ENCODE measurements around the gene PTX3. TPM values are rescaled to one million over a fixed set of nuclear protein-coding genes. Genes with fewer than 3 reads are reported as not detected.

The PTX3 gene
- total RNA-seq, 4 donors from 2014 or later, result 1.8 to 26.2 (median 3.7) TPM

- DNase-seq, result no peak
- H3K9me3 ChIP-seq, result no peaks in the 10 kb centered on the region
- H3K27me3 ChIP-seq, result no peaks in the 10 kb centered on the region
- H3K4me1 ChIP-seq, result no peaks in the 10 kb centered on the region
- TF ChIP-seq POLR2AphosphoS5 (IDR thresholded peaks at IDR 0.05), result no peak
- TF ChIP-seq CTCF (IDR thresholded peaks at IDR 0.05), result no peak
- no peak for TF ChIP-seq EP300 (IDR thresholded peaks at IDR 0.05; ENCODE audit: low read depth)
- TF ChIP-seq POLR2A (IDR thresholded peaks at IDR 0.05), result no peak
- intact Hi-C loops (cut with DNase I; ENCODE audit: low total_unique reads) (no loop called here), in situ Hi-C loops (cut with MboI; ENCODE audit: low pct_ligation_motif_present in 1 of 4, low pct_unique_long_range_greater_than_20kb in 1 of 4, low sequenced_read_pairs in 3 of 4) (no loop called here)
- H3K36me3 ChIP-seq, result no peaks in the 10 kb centered on the region
- no peak overlapping the region for H3K27ac ChIP-seq
- no peak overlapping the region for H3K4me3 ChIP-seq
- 83 to 86% methylated on average over 2 of the region's 2 CpGs for WGBS, 2 donors (ENCODE audit: low coverage in 1 of 2)
Measured at GRCh38 chr3:157405457-157405856, 31.2 kb upstream of the PTX3 start.

DNA sequence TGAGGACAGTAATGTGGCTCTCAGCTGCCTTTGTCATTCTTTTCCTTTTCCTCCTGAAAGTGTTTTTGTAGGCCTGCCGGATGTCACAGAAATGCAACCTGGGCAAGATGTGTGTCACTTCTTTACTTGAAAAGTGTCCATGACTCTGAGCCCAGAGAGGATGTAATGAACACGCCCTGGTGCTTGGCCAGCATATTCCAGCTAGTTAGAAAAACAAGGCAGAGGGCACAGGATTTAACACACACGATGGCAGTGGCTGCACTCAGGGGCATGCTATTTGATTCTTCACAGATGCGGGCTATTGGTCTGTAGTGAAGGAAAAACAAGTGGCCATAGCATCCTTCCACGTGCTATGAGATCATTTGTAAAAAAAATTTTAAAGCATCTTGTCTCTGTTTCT, 30.3 kb upstream of the PTX3 start:
- Histone ChIP-seq H3K36me3 (no peaks in the 10 kb centered on the region), H3K27ac (no peak overlapping the region), H3K27me3 (no peaks in the 10 kb centered on the region), H3K4me1 (no peaks in the 10 kb centered on the region), H3K4me3 (no peak overlapping the region), H3K9me3 (no peaks in the 10 kb centered on the region)
- in situ Hi-C loops (cut with MboI; ENCODE audit: low pct_ligation_motif_present in 1 of 4, low pct_unique_long_range_greater_than_20kb in 1 of 4, low sequenced_read_pairs in 3 of 4), result no loop called here
- DNase-seq, result no peak
- WGBS, 2 donors (ENCODE audit: low coverage in 1 of 2), result 75% methylated on average over 5 of the region's 5 CpGs; no CpG with 5 or more reads in 1 of the 2 donors
- intact Hi-C loops (cut with DNase I; ENCODE audit: low total_unique reads), result no loop called here
- TF ChIP-seq EP300 (IDR thresholded peaks at IDR 0.05; ENCODE audit: low read depth), result no peak
- no peak for TF ChIP-seq POLR2AphosphoS5 (IDR thresholded peaks at IDR 0.05)
- TF ChIP-seq POLR2A (IDR thresholded peaks at IDR 0.05), result no peak
- TF ChIP-seq CTCF (IDR thresholded peaks at IDR 0.05), result no peak

DNA sequence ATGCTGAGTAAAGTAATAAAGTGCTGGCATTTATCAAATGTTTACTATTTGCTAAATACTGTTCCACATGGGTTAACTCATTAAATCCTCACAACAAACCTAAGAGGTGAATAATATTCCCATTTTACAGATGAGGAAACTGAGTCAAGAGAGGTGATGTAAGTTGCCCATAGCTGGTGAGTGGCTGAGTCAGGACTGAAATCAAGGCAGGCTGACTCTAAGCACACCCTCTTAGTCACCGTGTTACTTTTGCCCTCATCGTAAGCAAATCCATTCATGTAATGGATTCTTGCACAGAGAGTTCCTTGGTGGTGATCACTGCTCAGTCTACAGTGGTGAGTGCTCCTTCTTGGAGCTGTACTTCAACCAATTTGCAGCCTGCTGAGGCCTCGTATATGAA, 28.9 kb upstream of the PTX3 start:
- Histone ChIP-seq H3K27ac (no peak overlapping the region), H3K4me3 (no peak overlapping the region), H3K27me3 (no peaks in the 10 kb centered on the region), H3K9me3 (no peaks in the 10 kb centered on the region), H3K36me3 (no peaks in the 10 kb centered on the region), H3K4me1 (no peaks in the 10 kb centered on the region)
- intact Hi-C loops (cut with DNase I; ENCODE audit: low total_unique reads) (no loop called here), in situ Hi-C loops (cut with MboI; ENCODE audit: low pct_ligation_motif_present in 1 of 4, low pct_unique_long_range_greater_than_20kb in 1 of 4, low sequenced_read_pairs in 3 of 4) (no loop called here)
- WGBS, 2 donors (ENCODE audit: low coverage in 1 of 2), result 82 to 84% methylated on average over 3 of the region's 3 CpGs
- no peak for DNase-seq
- TF ChIP-seq EP300 (IDR thresholded peaks at IDR 0.05; ENCODE audit: low read depth) (no peak), POLR2AphosphoS5 (IDR thresholded peaks at IDR 0.05) (no peak), CTCF (IDR thresholded peaks at IDR 0.05) (no peak), POLR2A (IDR thresholded peaks at IDR 0.05) (no peak)

DNA sequence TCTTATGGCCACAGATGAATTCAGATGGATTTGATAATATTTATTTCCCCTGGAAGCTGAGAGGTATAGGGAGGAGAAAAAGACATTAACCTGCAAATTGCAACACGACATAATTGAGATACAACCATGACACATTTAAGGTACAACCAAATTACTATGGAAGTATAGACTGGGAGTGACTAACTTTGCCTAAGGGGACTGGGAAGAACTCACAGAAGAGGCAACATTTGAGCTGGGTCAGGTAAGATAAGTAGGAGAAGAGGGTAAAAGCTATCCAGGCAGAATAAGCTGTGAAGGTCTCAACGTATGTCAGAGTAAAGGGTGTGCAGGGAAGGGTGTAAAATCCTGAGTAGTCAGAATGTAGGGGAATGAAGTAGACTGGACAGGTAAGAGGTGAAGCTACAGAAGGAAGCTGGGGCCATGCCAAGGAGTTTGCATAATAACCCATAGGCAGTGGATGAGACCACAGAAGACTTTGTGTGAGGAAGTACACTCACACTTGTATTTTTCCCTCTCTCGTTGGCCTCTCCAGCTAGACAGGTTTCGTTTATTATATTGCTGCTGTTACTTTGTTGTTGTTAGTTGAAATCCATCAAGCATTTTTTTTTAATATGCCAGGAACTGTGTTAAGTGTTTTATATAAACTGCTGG, 28.0 kb upstream of the PTX3 start:
- intact Hi-C loops (cut with DNase I; ENCODE audit: low total_unique reads), result no loop called here
- no peaks in the 10 kb centered on the region for H3K36me3 ChIP-seq
- H3K4me3 ChIP-seq, result no peak overlapping the region
- in situ Hi-C loops (cut with MboI; ENCODE audit: low pct_ligation_motif_present in 1 of 4, low pct_unique_long_range_greater_than_20kb in 1 of 4, low sequenced_read_pairs in 3 of 4), result no loop called here
- H3K27ac ChIP-seq, result no peak overlapping the region
- no peak for TF ChIP-seq POLR2A (IDR thresholded peaks at IDR 0.05)
- no peak for TF ChIP-seq POLR2AphosphoS5 (IDR thresholded peaks at IDR 0.05)
- no peak for TF ChIP-seq EP300 (IDR thresholded peaks at IDR 0.05; ENCODE audit: low read depth)
- no peak for TF ChIP-seq CTCF (IDR thresholded peaks at IDR 0.05)
- no peaks in the 10 kb centered on the region for H3K9me3 ChIP-seq
- no peaks in the 10 kb centered on the region for H3K27me3 ChIP-seq
- 52 to 58% methylated on average over 4 of the region's 4 CpGs for WGBS, 2 donors (ENCODE audit: low coverage in 1 of 2)
- DNase-seq, result no peak
- H3K4me1 ChIP-seq, result no peaks in the 10 kb centered on the region

All from transverse colon (tissue), 4 donors.